Stimulated activated CD8-positive, alpha-beta memory T cell treated with anti-CD3 and anti-CD28 coated beads, Interleukin-4, amount 100 ng/mL, for 1 hour (primary cell): ENCODE measurements around the gene PHYKPL.
A peak's percentile ranks its signal among the peaks of the same experiment; 100 is the strongest.

ENCODE experiments used
- DNase-seq, 2 donors: peaks; one replicate each; pipeline ENCODE4 v3.0.0-alpha.2; 2020; ENCODE audit warnings: low read depth in 2 of 2, low spot score in 1 of 2

PHYKPL gene

DNA sequence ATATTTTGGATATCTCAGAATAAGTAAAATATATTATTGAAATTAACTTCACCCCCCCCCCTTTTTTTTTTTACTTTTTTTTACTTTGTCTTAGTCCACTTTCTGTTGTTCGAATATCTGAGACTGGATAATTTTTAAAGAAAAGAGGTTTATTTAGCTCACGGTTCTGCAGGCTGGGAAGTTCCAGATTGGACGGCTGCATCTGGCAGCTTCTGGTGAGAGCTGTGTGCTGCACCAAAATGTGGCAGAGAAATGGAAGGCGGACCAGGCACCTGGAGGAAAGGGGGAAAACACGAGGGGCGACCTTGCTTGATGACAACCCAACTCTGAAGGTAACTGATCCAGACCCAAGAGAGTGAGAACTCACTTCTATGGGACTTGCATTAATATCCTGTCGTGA lies 39.8 kb downstream of the PHYKPL start:
- DNase-seq: no peak

DNA sequence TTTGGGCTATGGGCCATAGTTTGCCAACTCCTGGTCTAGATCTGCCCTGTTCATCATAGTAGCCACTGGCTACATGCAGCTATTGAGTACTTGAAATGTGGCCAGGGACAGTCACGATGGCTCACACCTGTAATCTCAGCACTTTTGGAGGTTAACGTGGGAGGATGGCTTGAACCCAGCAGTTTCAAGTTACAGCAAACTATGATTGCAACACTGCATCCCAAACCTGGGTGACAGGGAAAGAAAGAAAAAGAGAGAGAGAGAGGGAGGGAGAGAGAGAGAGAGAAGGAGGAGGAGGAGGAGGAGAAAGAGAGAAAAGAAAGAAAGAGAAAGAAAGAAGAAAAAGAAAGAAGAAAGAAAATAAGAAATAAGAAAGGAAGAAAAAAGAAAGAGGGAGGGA lies 40.4 kb downstream of the PHYKPL start:
- DNase-seq: no peak

DNA sequence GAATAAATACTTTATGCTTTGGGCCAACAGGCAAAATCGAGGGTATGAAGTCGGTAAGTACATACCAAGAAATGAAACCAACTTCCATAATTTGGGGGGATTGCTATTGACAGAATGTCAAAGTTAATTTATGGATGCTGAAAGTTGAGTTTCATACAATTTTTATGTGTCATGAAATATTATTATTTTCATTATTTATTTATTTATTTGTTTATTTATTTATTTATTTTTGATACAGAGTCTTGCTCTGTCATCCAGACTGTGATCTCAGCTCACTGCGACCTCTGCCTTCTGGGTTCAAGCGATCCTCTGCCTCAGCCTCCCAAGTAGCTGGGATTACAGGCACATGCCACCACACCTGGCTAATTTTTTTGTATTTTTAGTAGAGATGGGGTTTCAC lies 40.9 kb downstream of the PHYKPL start:
- no peak for DNase-seq

DNA sequence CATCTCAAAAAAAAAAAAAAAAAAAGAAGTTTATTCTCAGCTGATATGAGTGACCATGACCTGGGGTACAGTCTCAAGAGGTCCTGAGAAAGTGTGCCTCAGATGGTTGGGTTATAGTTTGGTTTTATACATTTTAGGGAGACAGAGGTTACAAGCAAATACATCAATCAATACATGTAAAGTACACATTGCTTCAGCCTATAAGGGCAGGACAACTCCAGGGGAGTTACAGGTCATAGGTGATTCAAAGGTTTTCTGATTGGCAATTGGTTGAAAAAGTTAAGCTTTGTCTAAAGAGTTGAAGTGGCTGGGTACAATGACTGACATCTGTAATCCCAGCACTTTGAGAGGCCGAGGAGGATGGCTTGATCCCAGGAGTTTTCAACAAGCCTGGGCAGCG lies 43.2 kb downstream of the PHYKPL start:
- DNase-seq: no peak

DNA sequence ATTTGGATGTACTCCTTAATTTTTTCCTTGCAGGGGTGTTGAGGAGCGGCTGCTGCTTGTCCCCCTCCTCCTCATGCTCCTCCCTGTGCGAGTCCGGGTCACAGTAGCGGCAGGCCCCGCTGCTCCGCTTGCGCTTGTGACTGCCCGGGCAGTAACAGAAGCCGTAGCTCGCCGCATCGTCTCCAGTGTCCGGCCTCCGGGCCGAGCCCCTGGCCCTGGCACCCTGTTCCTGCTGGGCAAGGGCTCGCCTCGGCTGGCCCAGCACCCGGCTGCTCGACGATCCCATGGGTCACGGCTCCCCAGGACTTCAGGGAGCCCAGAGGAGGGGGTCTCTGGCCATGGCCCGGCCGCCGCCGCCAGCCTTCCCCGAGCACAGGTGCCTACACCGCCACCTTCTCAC lies 45.6 kb downstream of the PHYKPL start, which contains the start of gene GMCL2:
Gene GMCL2, minus strand, starts transcription at position 358 of the 400 bp plus-strand sequence. Its CDS starts 72 bp downstream, at position 286.
- no peak for DNase-seq

DNA sequence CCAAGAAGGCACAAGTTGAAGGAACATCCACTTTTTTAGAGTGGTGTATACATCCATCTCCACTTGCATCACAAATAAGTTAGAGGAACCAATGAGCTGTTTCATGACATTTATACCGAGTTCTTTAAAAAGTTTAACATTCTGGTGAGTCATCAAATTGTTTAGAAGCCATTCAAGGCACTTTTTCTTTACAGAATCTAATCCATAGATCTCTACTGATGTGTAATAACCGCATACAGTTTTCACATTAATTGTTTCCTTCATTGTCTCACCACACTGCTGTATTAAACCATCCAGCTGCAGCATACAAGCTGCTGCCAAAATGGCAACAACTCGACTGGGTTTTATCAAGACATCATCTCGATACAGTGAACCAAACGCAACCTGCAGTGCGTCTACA lies 46.2 kb downstream of the PHYKPL start:
- no peak for DNase-seq

DNA sequence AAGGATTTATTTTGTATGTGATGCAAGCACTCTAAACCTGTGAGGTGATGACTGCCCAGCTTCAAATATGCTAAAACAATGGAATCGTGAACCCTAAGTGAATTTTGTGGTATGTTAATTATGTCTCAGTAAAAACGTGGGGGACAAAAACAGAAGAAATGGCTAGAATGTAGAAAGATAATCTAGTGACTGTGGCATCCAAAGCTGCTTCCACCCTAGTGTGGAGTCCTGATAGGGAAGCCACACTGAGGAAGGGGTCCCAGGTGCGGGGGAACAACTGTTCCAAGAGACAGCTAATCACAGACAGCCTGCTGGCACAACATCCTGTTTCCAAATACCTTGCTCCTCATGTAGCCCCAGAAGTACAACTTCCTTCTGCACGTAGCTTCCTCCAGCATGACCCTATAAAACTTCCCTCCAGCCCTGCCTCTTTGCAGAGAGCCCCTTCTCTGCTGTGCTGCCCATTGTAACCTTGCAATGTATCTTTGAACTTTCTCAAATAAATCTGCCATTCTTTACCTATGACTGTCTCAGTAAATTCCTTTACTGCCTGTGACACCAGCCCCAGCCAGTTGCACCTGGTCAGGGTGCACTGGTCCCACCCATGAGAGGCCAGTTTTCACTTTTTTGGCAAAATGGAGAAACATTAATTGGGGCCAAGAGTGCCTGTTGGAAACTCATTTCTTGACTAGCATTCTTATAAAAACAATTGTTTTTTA lies 50.3 kb downstream of the PHYKPL start:
- DNase-seq: no peak

DNA sequence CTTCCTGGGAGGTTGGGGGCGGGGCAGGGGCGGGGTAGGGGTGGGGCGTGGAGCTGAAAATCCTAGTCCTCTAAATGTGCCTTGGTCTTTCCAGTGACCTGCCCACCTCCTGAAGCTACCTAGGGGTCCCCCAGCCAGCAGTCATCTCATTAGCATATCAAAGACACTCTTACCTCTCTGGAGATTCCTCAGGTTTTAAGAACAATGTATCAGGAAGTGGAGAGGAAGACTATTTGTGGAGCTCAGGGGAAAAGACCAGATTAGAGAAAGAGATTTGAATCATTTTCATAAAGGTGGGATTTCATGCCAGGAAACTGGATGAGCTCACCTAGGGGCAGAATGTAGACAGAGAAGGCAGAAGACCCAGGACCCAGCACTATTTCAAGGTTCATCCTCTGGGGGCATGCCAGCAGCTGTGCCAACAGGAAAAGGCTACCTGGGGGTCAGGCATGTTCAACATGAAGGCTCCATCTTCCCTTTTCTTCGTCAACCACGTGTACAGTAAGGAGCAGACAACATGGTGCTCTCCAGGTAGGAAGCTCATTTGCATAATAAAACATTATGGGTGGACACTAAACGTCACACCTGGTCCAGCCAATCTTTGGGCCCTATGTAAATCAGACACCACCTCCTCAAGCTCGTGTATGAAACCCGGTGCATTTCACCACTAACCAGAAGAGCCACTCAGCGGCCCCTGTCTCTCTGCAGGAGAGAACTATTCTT lies 52.3 kb downstream of the PHYKPL start:
- DNase-seq: no peak

DNA sequence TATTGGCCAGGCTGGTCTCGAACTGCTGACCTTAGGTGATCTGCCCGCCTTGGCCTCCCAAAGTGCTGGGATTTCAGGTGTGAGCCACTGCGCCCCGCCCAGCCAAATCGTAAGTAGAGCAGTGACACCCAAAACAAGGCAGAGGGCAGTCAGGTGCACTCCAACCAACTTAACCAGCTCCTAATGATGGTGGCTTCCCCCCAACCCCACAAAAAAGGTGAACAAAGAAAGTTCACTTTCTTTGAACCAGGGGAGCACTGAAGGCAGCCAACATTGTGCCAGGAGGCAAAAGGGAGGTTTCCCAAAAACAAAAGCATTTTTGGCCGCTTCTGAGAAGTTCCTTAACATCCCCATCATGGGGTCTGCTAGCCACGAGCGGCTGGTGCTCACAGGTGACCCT lies 55.0 kb downstream of the PHYKPL start:
- DNase-seq: no peak

DNA sequence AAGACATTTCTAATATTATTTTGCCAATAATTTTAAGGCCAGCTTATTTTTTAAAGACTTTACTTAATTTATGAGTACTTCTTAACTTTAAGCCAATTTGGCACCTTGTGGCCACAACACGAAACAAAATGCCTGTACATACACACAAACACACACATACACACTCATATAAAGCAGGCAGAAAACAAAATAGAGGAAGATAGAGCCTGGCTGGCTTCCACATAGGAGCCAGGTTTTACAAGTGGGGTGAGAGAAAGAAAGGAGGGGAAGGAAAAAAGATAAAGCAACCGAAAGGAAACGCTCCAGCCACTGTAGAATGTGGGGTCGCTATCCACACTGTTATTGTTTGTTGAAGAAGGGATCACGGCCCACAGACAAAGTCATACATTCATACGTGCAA lies 55.8 kb downstream of the PHYKPL start:
- DNase-seq: no peak

DNA sequence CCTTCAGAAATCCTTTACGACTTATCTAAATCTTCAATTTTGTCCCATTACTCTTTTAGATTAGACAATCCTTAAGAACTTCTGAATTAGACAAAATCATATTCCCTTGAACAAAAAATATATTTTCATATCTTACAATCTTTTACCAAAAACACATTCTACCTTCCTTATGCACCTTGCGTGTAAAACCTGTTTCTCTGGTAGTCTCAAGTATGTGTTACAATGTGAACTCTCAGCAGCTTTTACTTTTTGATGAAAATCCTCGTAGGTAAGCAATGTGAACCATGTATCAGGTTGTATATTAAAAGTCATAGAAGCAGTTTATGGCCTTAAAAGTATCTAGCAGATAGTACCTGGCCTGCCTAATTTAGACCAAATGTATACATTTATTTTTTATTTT lies 58.1 kb downstream of the PHYKPL start:
- no peak for DNase-seq

DNA sequence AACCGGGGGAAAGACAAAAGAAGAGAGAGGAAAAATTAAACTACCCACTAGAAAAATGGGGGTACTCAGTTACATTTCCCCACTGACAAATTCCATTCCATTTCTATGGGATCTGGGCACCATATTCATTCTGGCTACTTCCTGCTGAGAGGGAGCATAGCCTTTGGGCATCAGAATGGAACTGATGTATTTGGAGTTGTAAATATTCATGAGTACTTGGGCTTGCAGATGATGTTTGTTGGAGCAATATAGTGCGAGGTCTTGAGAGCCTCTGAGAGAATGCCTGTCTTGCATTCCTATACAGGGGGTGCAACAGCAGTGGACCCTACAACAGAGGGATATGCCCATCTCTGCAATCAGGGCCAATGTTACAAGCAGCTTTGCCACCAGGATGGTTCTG lies 62.1 kb downstream of the PHYKPL start:
- no peak for DNase-seq

DNA sequence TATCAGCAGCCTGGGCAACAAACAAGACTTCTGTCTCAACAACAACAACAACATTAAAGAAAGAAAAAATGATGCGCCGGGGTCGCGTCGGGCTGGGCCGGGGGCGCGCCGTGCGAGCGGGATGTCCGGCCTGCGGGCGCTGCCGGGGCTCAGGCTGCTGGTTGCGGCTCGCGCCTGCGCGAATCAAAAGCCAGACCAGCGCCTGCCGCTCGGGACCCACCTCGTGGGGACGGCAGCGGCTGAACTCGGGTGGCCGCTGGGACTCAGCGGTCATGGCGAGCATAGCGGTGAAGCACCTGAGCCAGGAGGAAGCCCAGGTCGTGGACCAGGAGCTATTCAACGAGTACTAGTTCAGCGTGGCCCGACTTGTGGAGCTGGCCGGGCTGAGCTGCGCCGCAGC lies 67.0 kb downstream of the PHYKPL start:
- DNase-seq: no peak

DNA sequence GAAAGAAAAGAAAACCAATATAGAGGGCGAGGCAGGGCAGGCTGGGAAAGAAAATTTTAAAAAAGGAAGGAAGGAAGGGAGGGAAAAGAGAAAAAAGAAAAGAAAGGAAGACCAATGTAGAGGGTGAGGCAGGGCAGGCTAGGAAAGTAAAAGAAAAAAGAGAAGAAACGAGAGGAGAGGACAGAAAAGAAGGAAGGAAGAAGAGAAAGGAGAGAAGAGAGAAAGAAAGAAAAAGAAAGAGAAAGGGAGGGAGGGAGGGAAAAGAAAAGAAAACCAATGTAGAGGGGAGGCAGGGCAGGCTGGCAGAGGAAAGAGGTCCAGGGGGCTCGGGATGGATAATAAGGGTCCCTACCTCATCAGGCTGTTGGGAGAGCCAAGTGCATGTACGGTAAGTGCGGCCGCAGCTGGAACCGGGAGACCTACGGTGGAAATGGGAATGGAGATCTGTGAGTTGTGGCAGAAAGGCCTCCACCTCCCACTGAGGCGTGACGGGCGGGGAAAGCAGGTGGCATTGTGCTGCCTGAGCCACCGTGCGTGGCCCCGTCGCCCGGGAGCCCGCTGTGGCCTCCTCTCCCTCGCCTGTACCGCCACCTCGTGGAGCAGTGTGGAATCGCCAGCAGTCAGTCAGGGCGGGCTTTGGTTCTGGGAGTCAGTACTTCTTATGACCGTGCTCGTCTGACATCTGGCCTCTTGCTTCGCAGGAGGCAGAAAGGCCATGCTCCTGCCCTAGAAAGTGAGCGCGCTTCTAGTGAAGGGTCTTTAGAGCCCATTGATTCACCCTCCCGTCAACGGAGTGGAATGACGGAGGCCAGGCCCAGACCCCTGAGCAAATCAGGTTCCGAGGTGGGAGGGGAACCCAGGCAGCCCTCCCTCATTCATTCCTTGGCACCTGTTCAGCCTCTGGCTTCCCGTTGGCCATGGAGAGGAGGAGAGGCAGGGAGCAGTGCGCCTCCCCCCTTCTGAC lies 68.5 kb downstream of the PHYKPL start:
- peak; percentile 81 to 84 for DNase-seq

DNA sequence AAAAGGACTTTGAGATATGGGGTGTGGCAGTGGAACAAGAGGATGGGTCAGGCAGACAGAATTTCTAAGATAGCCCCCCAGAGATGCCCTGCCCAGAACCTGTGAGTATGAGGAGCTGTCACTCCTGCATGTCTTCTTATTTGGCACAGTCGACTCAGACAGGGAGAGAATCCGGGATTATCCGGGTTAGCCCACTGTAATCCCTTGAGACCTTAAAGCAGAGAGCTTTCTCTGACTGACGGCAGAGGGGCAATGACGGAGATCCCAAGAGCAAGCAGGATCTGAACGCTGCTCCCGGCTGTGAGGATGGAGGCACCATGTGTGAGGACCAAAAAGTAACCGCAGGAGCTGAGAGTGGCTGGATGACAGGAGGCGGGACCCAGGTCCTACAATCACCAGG lies 70.1 kb downstream of the PHYKPL start:
- DNase-seq: no peak

DNA sequence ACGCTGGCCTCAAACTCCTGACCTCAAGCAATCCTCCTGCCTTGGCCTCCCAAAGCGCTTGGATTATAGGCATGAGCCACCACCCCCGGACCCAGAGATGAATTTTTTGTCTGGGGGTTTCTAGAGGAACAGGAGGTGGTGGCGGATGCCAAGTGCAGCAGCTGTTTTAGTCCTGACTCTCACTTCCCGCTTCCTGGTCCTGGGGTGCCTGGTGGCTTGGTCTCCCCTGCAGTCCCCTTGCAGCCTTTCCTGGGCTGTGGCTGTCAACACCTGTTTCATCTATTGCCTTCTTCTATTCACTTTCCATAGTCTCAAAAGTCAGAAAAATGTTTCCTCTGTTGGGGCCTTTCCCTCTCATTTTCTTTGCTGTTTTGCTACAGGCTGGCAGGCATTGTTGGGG lies 72.4 kb downstream of the PHYKPL start:
- no peak for DNase-seq
